CD4-positive, alpha-beta T cell treated with Interleukin-6 for 4 hours (primary cell): Measurements from ENCODE around the gene CSRNP2.
"Not testable (repeated sequence)": the region's sequence is repeated elsewhere in the genome, so short reads cannot be mapped to it uniquely, and the experiment has no call there.

Source experiments
- DNase-seq: peaks from one replicate; pipeline ENCODE4 v3.0.0-alpha.2; 2020; ENCODE audit warnings: mixed read lengths

CSRNP2 gene

GRCh38 chr12:51083126-51083833 lies at the start of gene CSRNP2:
CSRNP2 (minus strand) TSS chr12:51083596; CDS start chr12:51076561, 7,035 bp downstream.
- peak; percentile 96 for DNase-seq

- no peak for DNase-seq
These were observed 49.3 kb upstream of the CSRNP2 start for GRCh38 chr12:51132693-51133092.

- DNase-seq = no peak
These were observed 48.5 kb upstream of the CSRNP2 start for GRCh38 chr12:51131745-51132521.

GRCh38 chr12:51128919-51129318 lies 45.5 kb upstream of the CSRNP2 start:
- DNase-seq = no peak

GRCh38 chr12:51127050-51127729 lies 43.8 kb upstream of the CSRNP2 start:
- DNase-seq = no peak

- no peak for DNase-seq
These were observed 42.9 kb upstream of the CSRNP2 start for GRCh38 chr12:51126297-51126696.

GRCh38 chr12:51124504-51124903 lies 41.1 kb upstream of the CSRNP2 start:
- no peak for DNase-seq

GRCh38 chr12:51122844-51123243 lies 39.4 kb upstream of the CSRNP2 start:
- DNase-seq = no peak

- no peak for DNase-seq
These were observed 35.3 kb upstream of the CSRNP2 start for GRCh38 chr12:51118706-51119105.

- no peak for DNase-seq
These were observed 32.1 kb upstream of the CSRNP2 start for GRCh38 chr12:51115533-51115932.

- DNase-seq = no peak
These were observed 24.7 kb upstream of the CSRNP2 start for GRCh38 chr12:51108136-51108535.

- DNase-seq = no peak
These were observed 20.6 kb upstream of the CSRNP2 start for GRCh38 chr12:51103977-51104376.

GRCh38 chr12:51098611-51099010 lies 15.2 kb upstream of the CSRNP2 start:
- DNase-seq = no peak

GRCh38 chr12:51090705-51091229 lies 7.4 kb upstream of the CSRNP2 start:
- DNase-seq = no peak

- no peak for DNase-seq
These were observed 4.4 kb upstream of the CSRNP2 start for GRCh38 chr12:51087818-51088217.

- no peak for DNase-seq
These were observed 3.5 kb upstream of the CSRNP2 start for GRCh38 chr12:51086933-51087332.

GRCh38 chr12:51085757-51086156 lies 2.4 kb upstream of the CSRNP2 start:
- DNase-seq = no peak

- DNase-seq = peak; percentile 34
These were observed 753 bp downstream of the CSRNP2 start for GRCh38 chr12:51082561-51083125.

- no peak for DNase-seq
These were observed 2.0 kb downstream of the CSRNP2 start for GRCh38 chr12:51081421-51081820.

GRCh38 chr12:51080136-51080535 lies 3.3 kb downstream of the CSRNP2 start:
- no peak for DNase-seq

GRCh38 chr12:51078866-51079265 lies 4.5 kb downstream of the CSRNP2 start:
- not testable (repeated sequence) for DNase-seq

GRCh38 chr12:51078346-51078745 lies 5.0 kb downstream of the CSRNP2 start:
- DNase-seq = not testable (repeated sequence)

GRCh38 chr12:51077930-51078329 lies 5.5 kb downstream of the CSRNP2 start:
- DNase-seq = no peak
